Upper lobe of right lung (tissue), 1 donor: ENCODE measurements around the gene ZNF232. TPM values are rescaled to one million over a fixed set of nuclear protein-coding genes. Genes with fewer than 3 reads are reported as not detected.

ENCODE experiments used
- ATAC-seq: fragments of 200-7000 bp; cut with Tn5 transposase; one replicate; pipeline ENCODE4 v1.9.1; 2020; ENCODE audit warnings: mild to moderate bottlenecking, moderate library complexity
- DNase-seq: peaks from one replicate; pipeline ENCODE4 v3.0.0-alpha.2; 2020
- H3K27ac ChIP-seq: fragments of 200-600 bp; one replicate; pipeline ENCODE4 v1.8.0; 2022
- H3K27me3 ChIP-seq: fragments of 200-600 bp; one replicate; pipeline ENCODE4 v1.8.0; 2022; ENCODE audit warnings: mild to moderate bottlenecking
- H3K36me3 ChIP-seq: fragments of 200-600 bp; one replicate; pipeline ENCODE4 v1.8.0; 2022
- H3K4me1 ChIP-seq: fragments of 200-600 bp; one replicate; pipeline ENCODE4 v1.8.0; 2022
- H3K4me3 ChIP-seq: fragments of 200-600 bp; one replicate; pipeline ENCODE4 v1.8.0; 2022; ENCODE audit warnings: mild to moderate bottlenecking
- H3K9me3 ChIP-seq: fragments of 200-600 bp; one replicate; pipeline ENCODE4 v1.8.0; 2022
- intact Hi-C: fragments of 100-400 bp; cut with DNase I; formaldehyde crosslinking; loops from one replicate; pipeline ENCODE4 v1.11.0; 2022
- total RNA-seq: library from RNA; stranded (reverse); fragmentation: NEBNext Ultra II Directional; extraction: Animal tissue kit (Norgen Biotek cat#: 25700); gene quantifications from one replicate; pipeline ENCODE4 v1.2.1, GENCODE V29; 2021
- TF ChIP-seq, protein P1 (sequence below): fragments of 200-600 bp; IDR thresholded peaks from one replicate; pipeline ENCODE4 v1.8.0; 2022; ENCODE audit warnings: antibody characterized with exemption
- donor health status: DM: no; HTN: yes; CAD: no; lungs with severe emphysema.

The ZNF232 gene
- total RNA-seq, 1 donor from 2014 or later: 8.0 TPM

DNA sequence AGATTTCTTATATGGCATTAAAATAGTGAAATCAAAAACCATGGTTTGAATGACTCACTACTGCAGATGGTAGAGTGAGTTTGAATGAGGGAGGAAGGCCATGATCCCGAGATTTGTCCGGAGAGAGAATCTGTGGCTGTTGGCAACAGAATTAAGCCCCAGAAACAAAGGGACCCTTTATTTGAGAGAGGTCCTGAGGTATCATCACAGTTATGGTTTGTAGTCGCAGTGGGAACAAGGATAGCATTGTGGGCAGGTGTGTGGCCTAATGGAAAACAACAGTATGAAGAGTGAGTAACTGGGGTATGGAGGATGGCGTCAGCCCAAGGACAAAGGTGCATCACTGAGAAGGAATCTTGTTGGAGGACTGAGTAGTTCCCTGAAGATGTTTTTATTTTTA, 42.0 kb downstream of the ZNF232 start:
- intact Hi-C loops: loop anchor here (10.0 kb wide), 2 partner anchors 85 to 165 kb away; partner anchors contain the start of genes CAMTA2 and CHRNE
- no peak for DNase-seq
- no peaks in the 10 kb centered on the region for H3K4me1 ChIP-seq

DNA sequence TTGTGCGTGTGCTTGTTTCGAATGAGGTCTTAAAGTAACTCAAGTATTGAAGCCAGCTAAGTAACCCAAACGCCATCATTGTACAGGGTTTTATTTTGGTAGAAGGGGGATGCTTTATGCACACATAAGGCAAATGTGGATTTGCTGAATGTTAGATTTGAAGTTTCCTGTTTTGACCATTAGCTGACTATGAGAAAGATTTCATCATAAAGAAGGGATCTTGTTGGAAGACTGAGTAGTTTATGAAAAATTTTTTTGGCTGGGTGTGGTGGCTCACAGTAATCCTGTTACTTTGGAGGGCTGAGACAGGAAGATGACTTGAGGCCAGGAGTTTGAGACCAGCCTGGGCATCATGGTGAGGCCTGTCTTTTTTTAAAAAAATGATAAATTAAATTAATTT, 43.4 kb downstream of the ZNF232 start:
- Histone ChIP-seq H3K36me3 (no peaks in the 10 kb centered on the region), H3K4me3 (no peak overlapping the region), H3K27ac (no peak overlapping the region), H3K9me3 (no peaks in the 10 kb centered on the region), H3K4me1 (no peaks in the 10 kb centered on the region), H3K27me3 (no peaks in the 10 kb centered on the region)
- TF ChIP-seq, protein P1, sequence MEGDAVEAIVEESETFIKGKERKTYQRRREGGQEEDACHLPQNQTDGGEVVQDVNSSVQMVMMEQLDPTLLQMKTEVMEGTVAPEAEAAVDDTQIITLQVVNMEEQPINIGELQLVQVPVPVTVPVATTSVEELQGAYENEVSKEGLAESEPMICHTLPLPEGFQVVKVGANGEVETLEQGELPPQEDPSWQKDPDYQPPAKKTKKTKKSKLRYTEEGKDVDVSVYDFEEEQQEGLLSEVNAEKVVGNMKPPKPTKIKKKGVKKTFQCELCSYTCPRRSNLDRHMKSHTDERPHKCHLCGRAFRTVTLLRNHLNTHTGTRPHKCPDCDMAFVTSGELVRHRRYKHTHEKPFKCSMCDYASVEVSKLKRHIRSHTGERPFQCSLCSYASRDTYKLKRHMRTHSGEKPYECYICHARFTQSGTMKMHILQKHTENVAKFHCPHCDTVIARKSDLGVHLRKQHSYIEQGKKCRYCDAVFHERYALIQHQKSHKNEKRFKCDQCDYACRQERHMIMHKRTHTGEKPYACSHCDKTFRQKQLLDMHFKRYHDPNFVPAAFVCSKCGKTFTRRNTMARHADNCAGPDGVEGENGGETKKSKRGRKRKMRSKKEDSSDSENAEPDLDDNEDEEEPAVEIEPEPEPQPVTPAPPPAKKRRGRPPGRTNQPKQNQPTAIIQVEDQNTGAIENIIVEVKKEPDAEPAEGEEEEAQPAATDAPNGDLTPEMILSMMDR: no peak
- ATAC-seq (no peak), DNase-seq (no peak)
- intact Hi-C loops: loop anchor here (10.0 kb wide), 2 partner anchors 83 to 163 kb away; partner anchors contain the start of genes CAMTA2 and CHRNE

More for the DNA sequence above, 42.0 kb downstream of the ZNF232 start:
- TF ChIP-seq, protein P1: no peak
- H3K36me3 ChIP-seq: no peaks in the 10 kb centered on the region
- H3K27me3 ChIP-seq: no peaks in the 10 kb centered on the region
- no peaks in the 10 kb centered on the region for H3K9me3 ChIP-seq
- ATAC-seq: no peak
- no peak overlapping the region for H3K4me3 ChIP-seq
- no peak overlapping the region for H3K27ac ChIP-seq

DNA sequence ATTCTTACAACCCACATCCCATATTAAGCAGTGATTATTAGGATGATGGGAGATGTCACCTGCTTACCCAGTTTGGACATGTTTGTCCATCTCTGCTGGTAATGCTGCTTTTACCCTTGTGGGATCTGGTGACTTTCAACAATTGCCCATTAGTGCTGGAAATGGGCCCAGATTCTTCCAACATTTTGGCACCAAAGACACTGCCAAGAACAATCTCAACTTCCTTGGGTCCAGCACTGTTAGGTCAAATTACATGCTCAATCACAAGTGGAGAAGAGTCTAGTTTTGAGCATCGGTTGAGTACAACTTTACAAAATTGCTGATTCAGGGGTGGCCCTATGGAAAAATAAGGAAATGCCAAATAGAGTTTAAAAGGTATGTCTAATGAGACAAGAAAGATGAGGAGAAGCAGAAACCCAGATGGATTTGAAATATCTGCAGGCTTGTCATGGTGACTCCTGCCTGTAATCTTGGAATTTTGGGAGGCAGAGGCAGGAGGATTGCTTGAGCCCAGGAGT, 46.4 kb downstream of the ZNF232 start:
- intact Hi-C loops: loop anchor here (10.0 kb wide), 2 partner anchors 80 to 160 kb away; partner anchors contain the start of genes CAMTA2 and CHRNE
- DNase-seq (no peak), ATAC-seq (no peak)
- H3K27ac ChIP-seq: no peak overlapping the region
- H3K4me3 ChIP-seq: no peak overlapping the region
- H3K36me3 ChIP-seq: no peaks in the 10 kb centered on the region
- H3K4me1 ChIP-seq: no peaks in the 10 kb centered on the region
- no peaks in the 10 kb centered on the region for H3K27me3 ChIP-seq
- no peaks in the 10 kb centered on the region for H3K9me3 ChIP-seq
- TF ChIP-seq, protein P1: no peak

Other genes starting within 250 kb of the ZNF232 start
- gene C17orf107, start 212.3 kb downstream of the ZNF232 start, total RNA-seq: 2.7 TPM
- 0.98 TPM for gene CHRNE, start 208.8 kb downstream of the ZNF232 start, total RNA-seq
- gene GP1BA, start 179.6 kb downstream of the ZNF232 start, total RNA-seq: 0.55 TPM
- 55.0 TPM for gene SLC25A11, start 171.8 kb downstream of the ZNF232 start, total RNA-seq
- 92.9 TPM for gene RNF167, start 171.6 kb downstream of the ZNF232 start, total RNA-seq
- 457 TPM for gene PFN1, start 163.3 kb downstream of the ZNF232 start, total RNA-seq
- 8.6 TPM for gene ENO3, start 160.8 kb downstream of the ZNF232 start, total RNA-seq
- gene SPAG7, start 144.1 kb downstream of the ZNF232 start, total RNA-seq: 64.8 TPM
- gene CAMTA2, start 124.2 kb downstream of the ZNF232 start, total RNA-seq: 55.8 TPM
- gene INCA1, start 114.4 kb downstream of the ZNF232 start, total RNA-seq: 4.5 TPM
- 254 TPM for gene KIF1C, start 113.9 kb downstream of the ZNF232 start, total RNA-seq
- gene SLC52A1, start 76.5 kb downstream of the ZNF232 start, total RNA-seq: 0.26 TPM
- 6.7 TPM for gene ZFP3, start 33.4 kb downstream of the ZNF232 start, total RNA-seq
- gene USP6, start 4.2 kb upstream of the ZNF232 start, total RNA-seq: 0.14 TPM
- gene ZNF594, start 80.0 kb upstream of the ZNF232 start, total RNA-seq: 7.1 TPM
- 24.8 TPM for gene SCIMP, start 123.0 kb upstream of the ZNF232 start, total RNA-seq
- 43.9 TPM for gene RABEP1, start 170.4 kb upstream of the ZNF232 start, total RNA-seq